Measurements from ENCODE around the gene GDF10. TPM values are rescaled to one million over a fixed set of nuclear protein-coding genes. Genes with fewer than 3 reads are reported as not detected.

Gene GDF10
- total RNA-seq, 1 donor from 2014 or later = 1.8 TPM

GRCh38 chr10:47282005-47282656, 17.9 kb upstream of the GDF10 start:
- Mint-ChIP-seq H3K9me3 (no peaks in the 10 kb centered on the region), H3K4me1 (no peaks in the 10 kb centered on the region), H3K4me3 (no peak overlapping the region), H3K27me3 (ENCODE audit: low read depth) (peaks cover 50% of the 10 kb centered on the region), H3K27ac (no peak overlapping the region), H3K36me3 (no peaks in the 10 kb centered on the region)
- DNase-seq (ENCODE audit: low spot score in 2 of 2, unreplicated experiment in 2 of 2) = no peak
- TF ChIP-seq CTCF (IDR thresholded peaks at IDR 0.05; ENCODE audit: unreplicated experiment) = no peak

GRCh38 chr10:47282657-47283018, 17.4 kb upstream of the GDF10 start:
- Mint-ChIP-seq H3K27me3 (ENCODE audit: low read depth) (peaks cover 55% of the 10 kb centered on the region), H3K9me3 (no peaks in the 10 kb centered on the region), H3K4me1 (no peaks in the 10 kb centered on the region), H3K27ac (no peak overlapping the region), H3K4me3 (no peak overlapping the region), H3K36me3 (no peaks in the 10 kb centered on the region)
- no peak for TF ChIP-seq CTCF (IDR thresholded peaks at IDR 0.05; ENCODE audit: unreplicated experiment)
- DNase-seq (ENCODE audit: low spot score in 2 of 2, unreplicated experiment in 2 of 2) = no peak

- H3K27ac Mint-ChIP-seq = no peak overlapping the region
- TF ChIP-seq CTCF (IDR thresholded peaks at IDR 0.05; ENCODE audit: unreplicated experiment) = no peak
- H3K36me3 Mint-ChIP-seq = no peaks in the 10 kb centered on the region
- H3K4me1 Mint-ChIP-seq = no peaks in the 10 kb centered on the region
- H3K9me3 Mint-ChIP-seq = no peaks in the 10 kb centered on the region
- no peak overlapping the region for H3K4me3 Mint-ChIP-seq
- H3K27me3 Mint-ChIP-seq (ENCODE audit: low read depth) = peaks cover 55% of the 10 kb centered on the region
- no peak for DNase-seq (ENCODE audit: low spot score in 2 of 2, unreplicated experiment in 2 of 2)
Observed at GRCh38 chr10:47283101-47283630, 16.8 kb upstream of the GDF10 start.

- no peak for TF ChIP-seq CTCF (IDR thresholded peaks at IDR 0.05; ENCODE audit: unreplicated experiment)
- Mint-ChIP-seq H3K36me3 (no peaks in the 10 kb centered on the region), H3K9me3 (no peaks in the 10 kb centered on the region), H3K27ac (no peak overlapping the region), H3K4me1 (no peaks in the 10 kb centered on the region), H3K4me3 (no peak overlapping the region), H3K27me3 (ENCODE audit: low read depth) (peaks cover 58% of the 10 kb centered on the region)
- no peak for DNase-seq (ENCODE audit: low spot score in 2 of 2, unreplicated experiment in 2 of 2)
Observed at GRCh38 chr10:47283848-47284247, 16.1 kb upstream of the GDF10 start.

GRCh38 chr10:47285381-47286115, 14.4 kb upstream of the GDF10 start:
- DNase-seq (ENCODE audit: low spot score in 2 of 2, unreplicated experiment in 2 of 2) = no peak

More at GRCh38 chr10:47285381-47286115, 14.4 kb upstream of the GDF10 start:
- no peaks in the 10 kb centered on the region for H3K36me3 Mint-ChIP-seq
- TF ChIP-seq CTCF (IDR thresholded peaks at IDR 0.05; ENCODE audit: unreplicated experiment) = no peak
- no peak overlapping the region for H3K4me3 Mint-ChIP-seq
- no peaks in the 10 kb centered on the region for H3K4me1 Mint-ChIP-seq
- peaks cover 69% of the 10 kb centered on the region for H3K27me3 Mint-ChIP-seq (ENCODE audit: low read depth)
- no peak overlapping the region for H3K27ac Mint-ChIP-seq
- H3K9me3 Mint-ChIP-seq = no peaks in the 10 kb centered on the region

All from mesothelial cell of epicardium (in vitro differentiated cells).